Measurements from ENCODE around the gene TATDN3. TPM values are rescaled to one million over a fixed set of nuclear protein-coding genes. Genes with fewer than 3 reads are reported as not detected.

The TATDN3 gene
- 5.7 and 5.8 TPM in 2 replicates for polyA plus RNA-seq (2013)

GRCh38 chr1:212791676-212792395 is at the start of gene TATDN3, which contains the start of gene NSL1:
TSS of gene TATDN3 (plus strand) at chr1:212791894. CDS start at chr1:212791922, 28 bp downstream.
TSS of gene NSL1 (minus strand) at chr1:212791777. CDS start at chr1:212791763, 14 bp downstream.
- Histone ChIP-seq H2BK12ac (ENCODE audit: low read length) (no peak within 1 kb of the TSS), H3K27me3 (ENCODE audit: insufficient read depth, low read length) (no peaks in the 10 kb centered on the region), H4K8ac (ENCODE audit: low read depth, low read length) (peak within 1 kb of the TSS; percentile 96), H4K91ac (ENCODE audit: low read depth, low read length) (peak within 1 kb of the TSS; percentile 70), H3K27ac (ENCODE audit: low read depth, low read length) (peak within 1 kb of the TSS; percentile 68), H3K4me1 (ENCODE audit: control insufficient read depth in 1 of 2, insufficient read depth in 2 of 2, low read length in 2 of 2) (peaks cover 2% of the 10 kb centered on the region in 2 experiments), H3K36me3 (ENCODE audit: control insufficient read depth in 1 of 2, insufficient read depth in 2 of 2, low read length in 2 of 2) (peaks cover under 1% of the 10 kb centered on the region in 2 experiments), H4K12ac (ENCODE audit: low read depth, low read length) (peak within 1 kb of the TSS; percentile 86), H3K79me2 (ENCODE audit: control insufficient read depth, insufficient read depth, low read length, poor library complexity) (peaks cover 7% of the 10 kb centered on the region), H3K23ac (ENCODE audit: low read length) (no peak within 1 kb of the TSS), H3K9me3 (ENCODE audit: insufficient read depth, low read depth, low read length) (no peaks in the 10 kb centered on the region), H3K14ac (ENCODE audit: low read length) (peak within 1 kb of the TSS; percentile 75), H3K18ac (ENCODE audit: low read length) (peak within 1 kb of the TSS; percentile 90), H2BK5ac (ENCODE audit: low read depth, low read length, poor library complexity) (peak within 1 kb of the TSS; percentile 45), H3K79me1 (ENCODE audit: low read length) (peaks cover 9% of the 10 kb centered on the region), H3K4ac (ENCODE audit: low read depth, low read length) (peak within 1 kb of the TSS; percentile 83), H2AK5ac (ENCODE audit: low read length) (no peak within 1 kb of the TSS), H3K4me3 (ENCODE audit: low read depth, low read length) (peak within 1 kb of the TSS; percentile 88), H3K9ac (ENCODE audit: low read length) (peak within 1 kb of the TSS; percentile 92), H2BK120ac (ENCODE audit: insufficient read depth, low read length, poor library complexity) (peak within 1 kb of the TSS; percentile 78), H2AFZ (ENCODE audit: insufficient read depth, low read length, poor library complexity) (peak within 1 kb of the TSS; percentile 89), H3K4me2 (ENCODE audit: low read length) (peak within 1 kb of the TSS; percentile 97)
- peak; percentile 96 to 99 for DNase-seq
- WGBS (ENCODE audit: extremely low coverage, insufficient coverage, insufficient read length), result no CpG with 5 or more reads among the region's 46 CpGs

DNA sequence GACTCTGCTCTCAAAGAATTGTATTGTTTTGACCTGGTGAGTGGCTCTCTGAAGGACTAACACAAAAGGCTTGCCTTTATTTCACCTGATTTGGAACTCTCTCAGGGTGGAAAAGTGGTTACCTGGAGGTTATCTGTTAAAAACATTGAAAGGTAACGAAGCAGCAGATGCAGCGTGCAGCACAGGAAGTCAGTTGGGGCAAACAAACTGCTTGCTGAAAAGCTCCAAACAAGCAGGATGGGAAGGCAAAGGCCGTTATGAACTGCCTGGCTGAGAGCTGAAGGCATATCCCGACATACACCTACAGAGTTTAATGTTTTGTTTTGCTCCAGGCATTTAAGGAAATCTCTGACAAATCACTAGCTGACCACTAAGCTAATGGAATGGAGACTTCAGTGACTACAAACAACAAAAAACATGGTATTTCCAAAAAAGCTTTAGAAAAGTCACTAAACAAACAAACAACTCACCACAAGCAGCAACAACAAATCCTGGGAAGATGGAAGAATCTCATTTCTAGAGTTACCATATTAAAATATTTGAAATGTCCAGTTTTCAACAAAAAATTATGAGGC is 47.7 kb upstream of the TATDN3 start:
- Histone ChIP-seq H3K27ac (ENCODE audit: low read depth, low read length) (no peak overlapping the region), H3K4me3 (ENCODE audit: low read depth, low read length) (no peak overlapping the region), H3K9me3 (ENCODE audit: insufficient read depth, low read depth, low read length) (no peaks in the 10 kb centered on the region), H2AFZ (ENCODE audit: insufficient read depth, low read length, poor library complexity) (no peak overlapping the region), H3K9ac (ENCODE audit: low read length) (no peak overlapping the region), H3K4me1 (ENCODE audit: control insufficient read depth in 1 of 2, insufficient read depth in 2 of 2, low read length in 2 of 2) (no peaks in the 10 kb centered on the region), H2AK5ac (ENCODE audit: low read length) (no peak overlapping the region), H3K14ac (ENCODE audit: low read length) (no peak overlapping the region), H3K4me2 (ENCODE audit: low read length) (no peak overlapping the region), H3K36me3 (ENCODE audit: control insufficient read depth in 1 of 2, insufficient read depth in 2 of 2, low read length in 2 of 2) (peaks cover 0 to 3% of the 10 kb centered on the region in 2 experiments), H4K12ac (ENCODE audit: low read depth, low read length) (no peak overlapping the region), H2BK120ac (ENCODE audit: insufficient read depth, low read length, poor library complexity) (no peak overlapping the region), H3K23ac (ENCODE audit: low read length) (no peak overlapping the region), H2BK5ac (ENCODE audit: low read depth, low read length, poor library complexity) (no peak overlapping the region), H3K79me2 (ENCODE audit: control insufficient read depth, insufficient read depth, low read length, poor library complexity) (no peaks in the 10 kb centered on the region), H4K8ac (ENCODE audit: low read depth, low read length) (no peak overlapping the region), H3K27me3 (ENCODE audit: insufficient read depth, low read length) (no peaks in the 10 kb centered on the region), H4K91ac (ENCODE audit: low read depth, low read length) (no peak overlapping the region), H3K18ac (ENCODE audit: low read length) (no peak overlapping the region), H3K4ac (ENCODE audit: low read depth, low read length) (no peak overlapping the region), H3K79me1 (ENCODE audit: low read length) (no peaks in the 10 kb centered on the region), H2BK12ac (ENCODE audit: low read length) (no peak overlapping the region)
- no peak for DNase-seq
- WGBS (ENCODE audit: extremely low coverage, insufficient coverage, insufficient read length), result no CpG with 5 or more reads among the region's 4 CpGs

- H3K27ac ChIP-seq (ENCODE audit: low read depth, low read length), result no peak overlapping the region
- no peak overlapping the region for H3K4ac ChIP-seq (ENCODE audit: low read depth, low read length)
- H3K36me3 ChIP-seq (ENCODE audit: control insufficient read depth in 1 of 2, insufficient read depth in 2 of 2, low read length in 2 of 2), result peaks cover 0 to 3% of the 10 kb centered on the region in 2 experiments
- no peak overlapping the region for H4K8ac ChIP-seq (ENCODE audit: low read depth, low read length)
- no peak overlapping the region for H3K4me3 ChIP-seq (ENCODE audit: low read depth, low read length)
- H4K12ac ChIP-seq (ENCODE audit: low read depth, low read length), result no peak overlapping the region
- no peak overlapping the region for H3K14ac ChIP-seq (ENCODE audit: low read length)
- no peaks in the 10 kb centered on the region for H3K79me2 ChIP-seq (ENCODE audit: control insufficient read depth, insufficient read depth, low read length, poor library complexity)
- no peak overlapping the region for H2BK12ac ChIP-seq (ENCODE audit: low read length)
- no peak for DNase-seq
- H2BK5ac ChIP-seq (ENCODE audit: low read depth, low read length, poor library complexity), result no peak overlapping the region
- H3K9ac ChIP-seq (ENCODE audit: low read length), result no peak overlapping the region
- H2AFZ ChIP-seq (ENCODE audit: insufficient read depth, low read length, poor library complexity), result no peak overlapping the region
- no peak overlapping the region for H2BK120ac ChIP-seq (ENCODE audit: insufficient read depth, low read length, poor library complexity)
- H3K4me1 ChIP-seq (ENCODE audit: control insufficient read depth in 1 of 2, insufficient read depth in 2 of 2, low read length in 2 of 2), result peaks cover 0 to 2% of the 10 kb centered on the region in 2 experiments
- no peak overlapping the region for H3K23ac ChIP-seq (ENCODE audit: low read length)
- H3K27me3 ChIP-seq (ENCODE audit: insufficient read depth, low read length), result no peaks in the 10 kb centered on the region
- no peak overlapping the region for H3K18ac ChIP-seq (ENCODE audit: low read length)
- H3K9me3 ChIP-seq (ENCODE audit: insufficient read depth, low read depth, low read length), result no peaks in the 10 kb centered on the region
- no peak overlapping the region for H2AK5ac ChIP-seq (ENCODE audit: low read length)
- H3K4me2 ChIP-seq (ENCODE audit: low read length), result no peak overlapping the region
- no peak overlapping the region for H4K91ac ChIP-seq (ENCODE audit: low read depth, low read length)
- H3K79me1 ChIP-seq (ENCODE audit: low read length), result no peaks in the 10 kb centered on the region
Measured at GRCh38 chr1:212745303-212745702, 46.4 kb upstream of the TATDN3 start.

DNA sequence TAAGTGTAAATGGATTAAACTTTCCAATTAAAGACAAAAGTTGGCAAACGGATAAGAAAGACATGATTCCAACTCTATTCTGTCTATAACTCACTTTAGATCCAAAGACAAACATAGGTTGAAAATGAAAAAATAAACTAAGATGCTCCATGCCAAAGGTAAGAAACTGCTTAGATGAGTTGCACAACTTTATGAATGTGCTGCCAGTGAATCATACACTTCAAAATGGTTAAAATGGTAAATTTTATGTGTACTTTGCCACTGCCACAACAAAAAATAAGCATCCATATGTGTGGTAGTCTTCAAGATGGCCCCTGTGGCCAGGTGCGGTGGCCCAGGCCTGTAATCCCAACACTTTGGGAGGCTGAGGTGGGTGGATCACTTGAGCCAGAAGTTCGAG is 45.1 kb upstream of the TATDN3 start:
- no peaks in the 10 kb centered on the region for H3K36me3 ChIP-seq (ENCODE audit: control insufficient read depth in 1 of 2, insufficient read depth in 2 of 2, low read length in 2 of 2)

More for the DNA sequence above, 45.1 kb upstream of the TATDN3 start:
- no peak overlapping the region for H3K9ac ChIP-seq (ENCODE audit: low read length)
- WGBS (ENCODE audit: extremely low coverage, insufficient coverage, insufficient read length), result no CpG with 5 or more reads among the region's 3 CpGs
- no peaks in the 10 kb centered on the region for H3K79me1 ChIP-seq (ENCODE audit: low read length)
- H3K27me3 ChIP-seq (ENCODE audit: insufficient read depth, low read length), result no peaks in the 10 kb centered on the region
- no peak overlapping the region for H3K27ac ChIP-seq (ENCODE audit: low read depth, low read length)
- H2BK12ac ChIP-seq (ENCODE audit: low read length), result no peak overlapping the region
- H2AK5ac ChIP-seq (ENCODE audit: low read length), result no peak overlapping the region
- no peak overlapping the region for H3K4ac ChIP-seq (ENCODE audit: low read depth, low read length)
- H4K12ac ChIP-seq (ENCODE audit: low read depth, low read length), result no peak overlapping the region
- H3K4me3 ChIP-seq (ENCODE audit: low read depth, low read length), result no peak overlapping the region
- H3K14ac ChIP-seq (ENCODE audit: low read length), result no peak overlapping the region
- peaks cover 0 to 2% of the 10 kb centered on the region in 2 experiments for H3K4me1 ChIP-seq (ENCODE audit: control insufficient read depth in 1 of 2, insufficient read depth in 2 of 2, low read length in 2 of 2)
- no peaks in the 10 kb centered on the region for H3K9me3 ChIP-seq (ENCODE audit: insufficient read depth, low read depth, low read length)
- no peak for DNase-seq
- no peak overlapping the region for H2BK120ac ChIP-seq (ENCODE audit: insufficient read depth, low read length, poor library complexity)
- H3K4me2 ChIP-seq (ENCODE audit: low read length), result no peak overlapping the region
- H4K91ac ChIP-seq (ENCODE audit: low read depth, low read length), result no peak overlapping the region
- no peak overlapping the region for H4K8ac ChIP-seq (ENCODE audit: low read depth, low read length)
- H2BK5ac ChIP-seq (ENCODE audit: low read depth, low read length, poor library complexity), result no peak overlapping the region
- H2AFZ ChIP-seq (ENCODE audit: insufficient read depth, low read length, poor library complexity), result no peak overlapping the region
- no peak overlapping the region for H3K23ac ChIP-seq (ENCODE audit: low read length)
- no peaks in the 10 kb centered on the region for H3K79me2 ChIP-seq (ENCODE audit: control insufficient read depth, insufficient read depth, low read length, poor library complexity)
- H3K18ac ChIP-seq (ENCODE audit: low read length), result no peak overlapping the region
